Measurements from ENCODE around the gene HCST. TPM values are rescaled to one million over a fixed set of nuclear protein-coding genes. Genes with fewer than 3 reads are reported as not detected.
A peak's percentile ranks its signal among the peaks of the same experiment; 100 is the strongest.

HCST gene
- total and polyA plus RNA-seq, 8 donors, result 5.0 to 12.5 (median 9.2) TPM; not detected in 3

DNA sequence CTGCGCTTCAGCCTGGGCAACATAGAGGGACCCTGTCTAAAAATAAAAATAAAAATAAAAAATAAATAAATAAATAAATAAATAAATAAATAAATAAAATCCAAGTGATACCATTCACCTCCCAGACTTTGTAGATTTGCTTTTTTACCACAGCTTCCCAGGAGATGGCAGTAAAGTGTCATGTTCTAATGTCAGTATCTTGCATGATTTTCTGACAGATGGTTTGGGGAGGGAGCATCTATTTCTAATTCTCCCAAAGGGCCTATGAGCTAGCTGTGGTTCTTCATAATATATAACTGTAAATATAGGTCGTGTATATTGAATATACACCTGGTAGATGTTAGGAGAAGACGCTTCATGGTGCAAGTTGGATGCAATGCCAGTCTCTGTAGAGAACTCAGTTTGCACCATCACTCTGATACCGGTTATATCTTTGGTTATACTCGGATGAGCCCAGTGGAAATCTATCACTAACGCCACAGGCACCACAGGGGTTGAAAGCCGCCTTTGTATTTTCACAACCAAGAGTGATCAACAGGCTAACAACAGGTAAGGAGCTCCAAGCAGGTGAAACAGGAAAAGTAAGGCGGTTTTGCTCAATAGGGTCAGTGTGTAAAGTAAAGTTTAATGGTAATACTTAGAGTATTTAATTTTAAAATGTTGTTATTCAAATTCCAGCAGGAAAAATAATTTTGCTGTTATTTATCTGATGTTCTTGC is 20.1 kb upstream of the HCST start:
- peak in 1 of 2 donors; percentile 90 for DNase-seq
- Histone ChIP-seq H3K36me3 (peaks cover 0 to 9% (median 6%) of the 10 kb centered on the region in 4 donors), H3K27ac (no peak overlapping the region), H3K27me3 (peaks cover 0 to 24% (median 0%) of the 10 kb centered on the region in 3 donors), H3K4me1 (peaks cover 0 to 10% (median 2%) of the 10 kb centered on the region in 4 donors), H3K9me3 (no peaks in the 10 kb centered on the region), H3K4me3 (no peak overlapping the region)
- intact Hi-C loops (cut with DNase I; ENCODE audit: low total_unique reads), result loop anchor here (5.0 kb wide), 1 partner anchor 50 kb away; no protein-coding TSS in a partner anchor
- TF ChIP-seq POLR2A (IDR thresholded peaks at IDR 0.05), result no peak
- TF ChIP-seq, protein P1, sequence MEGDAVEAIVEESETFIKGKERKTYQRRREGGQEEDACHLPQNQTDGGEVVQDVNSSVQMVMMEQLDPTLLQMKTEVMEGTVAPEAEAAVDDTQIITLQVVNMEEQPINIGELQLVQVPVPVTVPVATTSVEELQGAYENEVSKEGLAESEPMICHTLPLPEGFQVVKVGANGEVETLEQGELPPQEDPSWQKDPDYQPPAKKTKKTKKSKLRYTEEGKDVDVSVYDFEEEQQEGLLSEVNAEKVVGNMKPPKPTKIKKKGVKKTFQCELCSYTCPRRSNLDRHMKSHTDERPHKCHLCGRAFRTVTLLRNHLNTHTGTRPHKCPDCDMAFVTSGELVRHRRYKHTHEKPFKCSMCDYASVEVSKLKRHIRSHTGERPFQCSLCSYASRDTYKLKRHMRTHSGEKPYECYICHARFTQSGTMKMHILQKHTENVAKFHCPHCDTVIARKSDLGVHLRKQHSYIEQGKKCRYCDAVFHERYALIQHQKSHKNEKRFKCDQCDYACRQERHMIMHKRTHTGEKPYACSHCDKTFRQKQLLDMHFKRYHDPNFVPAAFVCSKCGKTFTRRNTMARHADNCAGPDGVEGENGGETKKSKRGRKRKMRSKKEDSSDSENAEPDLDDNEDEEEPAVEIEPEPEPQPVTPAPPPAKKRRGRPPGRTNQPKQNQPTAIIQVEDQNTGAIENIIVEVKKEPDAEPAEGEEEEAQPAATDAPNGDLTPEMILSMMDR (IDR thresholded peaks at IDR 0.05), result peak in 5 of 7 experiments; percentile 35 to 64 (median 49)
- WGBS, 5 donors, result 21 to 29% (median 24%) methylated on average over 8 of the region's 8 CpGs

DNA sequence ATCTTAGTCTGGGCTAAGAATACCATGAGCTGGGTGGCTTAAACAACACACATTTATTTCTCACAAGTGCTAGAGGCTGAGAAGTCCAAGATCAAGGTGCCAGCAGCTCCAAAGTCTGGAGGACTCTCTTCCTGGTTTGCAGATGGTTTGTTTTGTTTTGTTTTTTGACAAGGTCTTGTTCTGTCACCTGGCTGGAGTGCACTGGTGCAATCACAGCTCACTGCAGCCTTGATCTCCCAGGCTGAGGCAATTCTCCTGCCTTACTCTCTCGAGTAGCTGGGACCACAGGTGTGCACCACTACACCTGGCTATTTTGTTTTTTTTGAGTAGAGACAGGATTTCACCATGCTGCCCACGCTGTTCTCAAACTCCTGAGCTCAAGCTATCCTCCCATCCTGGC is 18.4 kb upstream of the HCST start:
- intact Hi-C loops (cut with DNase I; ENCODE audit: low total_unique reads), result loop anchor here (5.0 kb wide), 1 partner anchor 48 kb away; no protein-coding TSS in a partner anchor
- 48 to 71% (median 61%) methylated on average over 2 of the region's 2 CpGs for WGBS, 5 donors

DNA sequence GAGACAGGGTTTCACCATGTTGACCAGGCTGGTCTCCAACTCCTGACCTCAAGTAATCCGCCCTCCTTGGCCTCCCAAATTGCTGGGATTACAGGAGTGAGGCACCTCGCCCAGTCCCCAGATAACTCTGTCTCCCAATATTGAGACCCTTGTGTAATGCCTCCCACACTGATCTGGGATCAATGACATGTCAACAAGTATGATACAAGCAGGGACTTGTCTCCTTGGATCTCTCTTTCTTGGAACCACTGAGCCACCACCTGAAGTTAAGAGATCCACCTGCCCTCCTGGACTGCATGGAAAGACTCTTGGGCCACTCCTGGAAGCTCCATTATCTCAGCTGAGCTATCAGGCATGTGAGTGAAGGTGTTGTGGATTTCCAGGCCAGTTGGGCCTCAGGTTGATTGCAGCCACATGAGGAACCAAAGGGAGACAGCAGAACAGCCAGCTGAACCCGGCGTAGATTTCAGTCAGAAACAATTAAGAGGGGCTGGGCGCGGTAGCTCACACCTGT is 17.0 kb upstream of the HCST start:
- Histone ChIP-seq H3K4me1 (no peaks in the 10 kb centered on the region), H3K27me3 (peaks cover 0 to 4% (median 0%) of the 10 kb centered on the region in 3 donors), H3K4me3 (no peak overlapping the region), H3K27ac (no peak overlapping the region), H3K9me3 (no peaks in the 10 kb centered on the region), H3K36me3 (peaks cover 24 to 38% (median 36%) of the 10 kb centered on the region in 4 donors)
- TF ChIP-seq EP300 (IDR thresholded peaks at IDR 0.05), result no peak
- TF ChIP-seq, protein P1 (IDR thresholded peaks at IDR 0.05), result no peak
- TF ChIP-seq POLR2A (IDR thresholded peaks at IDR 0.05), result no peak
- TF ChIP-seq POLR2AphosphoS5 (IDR thresholded peaks at IDR 0.05), result no peak
- intact Hi-C loops (cut with DNase I; ENCODE audit: low total_unique reads), result no loop called here
- no peak for DNase-seq
- 87 to 95% (median 91%) methylated on average over 6 of the region's 6 CpGs for WGBS, 5 donors

More for the DNA sequence above, 18.4 kb upstream of the HCST start:
- no peaks in the 10 kb centered on the region for H3K9me3 ChIP-seq
- peaks cover 0 to 14% (median 0%) of the 10 kb centered on the region in 3 donors for H3K27me3 ChIP-seq
- TF ChIP-seq POLR2AphosphoS5 (IDR thresholded peaks at IDR 0.05) (no peak), POLR2A (IDR thresholded peaks at IDR 0.05) (no peak), EP300 (IDR thresholded peaks at IDR 0.05) (no peak)
- TF ChIP-seq, protein P1 (IDR thresholded peaks at IDR 0.05), result no peak
- no peak for DNase-seq
- H3K36me3 ChIP-seq, result peaks cover 10 to 24% (median 22%) of the 10 kb centered on the region in 4 donors
- no peak overlapping the region for H3K27ac ChIP-seq
- H3K4me1 ChIP-seq, result peaks cover 0 to 10% (median 2%) of the 10 kb centered on the region in 4 donors
- no peak overlapping the region for H3K4me3 ChIP-seq

DNA sequence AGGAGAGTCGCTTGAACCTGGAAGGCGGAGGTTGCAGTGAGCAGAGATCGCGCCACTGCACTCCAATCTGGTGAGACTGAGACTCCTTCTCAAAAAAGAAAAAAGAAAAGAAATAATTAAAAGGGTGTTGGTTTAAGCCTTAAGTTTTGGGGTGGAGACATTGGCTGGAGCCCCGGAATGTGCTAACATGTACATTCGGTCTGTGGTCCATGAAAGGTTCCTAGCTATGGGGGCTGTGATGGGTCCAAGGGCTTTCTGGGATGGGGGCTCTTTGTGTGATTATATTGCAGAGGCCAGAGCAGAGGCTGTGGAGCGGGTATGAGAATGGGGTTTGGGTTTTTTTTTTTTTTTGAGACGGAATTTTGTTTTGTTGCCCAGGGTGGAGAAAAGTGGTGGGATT is 16.4 kb upstream of the HCST start:
- DNase-seq, result no peak
- Histone ChIP-seq H3K9me3 (no peaks in the 10 kb centered on the region), H3K27ac (no peak overlapping the region), H3K36me3 (peaks cover 24 to 45% (median 42%) of the 10 kb centered on the region in 4 donors), H3K4me1 (no peaks in the 10 kb centered on the region), H3K4me3 (no peak overlapping the region), H3K27me3 (no peaks in the 10 kb centered on the region)
- 90 to 97% (median 96%) methylated on average over 7 to 8 of the region's 8 CpGs for WGBS, 5 donors
- intact Hi-C loops (cut with DNase I; ENCODE audit: low total_unique reads), result no loop called here
- TF ChIP-seq POLR2A (IDR thresholded peaks at IDR 0.05), result no peak
- no peak for TF ChIP-seq POLR2AphosphoS5 (IDR thresholded peaks at IDR 0.05)
- TF ChIP-seq, protein P1 (IDR thresholded peaks at IDR 0.05), result no peak
- no peak for TF ChIP-seq EP300 (IDR thresholded peaks at IDR 0.05)
